Pulmonary artery endothelial cell (primary cell): ENCODE data around the gene PPP1R26. TPM values are rescaled to one million over a fixed set of nuclear protein-coding genes. Genes with fewer than 3 reads are reported as not detected.

Source experiments
- total RNA-seq: library from RNA; depleted of rRNA; stranded (reverse); fragments of >200 nt; gene quantifications from 2 replicates; pipeline ENCODE4 v1.2.3, GENCODE V29; 2014

The PPP1R26 gene
- total RNA-seq, 1 donor from 2014 or later: 16.6 TPM

Other genes with a start within 250 kb of the PPP1R26 start
- 22.6 and 23.0 TPM in 2 replicates for gene MRPS2, start 20.9 kb downstream of the PPP1R26 start, total RNA-seq
- not detected in 2 replicates for gene LCN1, start 41.7 kb downstream of the PPP1R26 start, total RNA-seq
- gene OBP2A, start 66.3 kb downstream of the PPP1R26 start, total RNA-seq: not detected in 2 replicates
- not detected in 2 replicates for gene PAEP, start 82.0 kb downstream of the PPP1R26 start, total RNA-seq
- not detected in 2 replicates for gene GLT6D1, start 159.8 kb downstream of the PPP1R26 start, total RNA-seq
- gene LCN9, start 183.5 kb downstream of the PPP1R26 start, total RNA-seq: not detected in 2 replicates
- not detected in 2 replicates for gene SOHLH1, start 219.7 kb downstream of the PPP1R26 start, total RNA-seq
- under 0.01 TPM in 1 of 2 replicates, not detected in the other for gene KCNT1, start 222.4 kb downstream of the PPP1R26 start, total RNA-seq